Activated effector memory CD4-positive, alpha-beta T cell treated with anti-CD3 and anti-CD28 coated beads, Interleukin-2, amount 50 U/mL, for 16 hours (primary cell): ENCODE results near the gene PRDM8.
A peak's percentile ranks its signal among the peaks of the same experiment; 100 is the strongest.

ENCODE experiments used
- DNase-seq: peaks from one replicate; pipeline ENCODE4 v3.0.0-alpha.2; 2020

Gene PRDM8

GRCh38 chr4:80202190-80202711 is 4.9 kb downstream of the PRDM8 start:
- peak; percentile 93 for DNase-seq

DNA sequence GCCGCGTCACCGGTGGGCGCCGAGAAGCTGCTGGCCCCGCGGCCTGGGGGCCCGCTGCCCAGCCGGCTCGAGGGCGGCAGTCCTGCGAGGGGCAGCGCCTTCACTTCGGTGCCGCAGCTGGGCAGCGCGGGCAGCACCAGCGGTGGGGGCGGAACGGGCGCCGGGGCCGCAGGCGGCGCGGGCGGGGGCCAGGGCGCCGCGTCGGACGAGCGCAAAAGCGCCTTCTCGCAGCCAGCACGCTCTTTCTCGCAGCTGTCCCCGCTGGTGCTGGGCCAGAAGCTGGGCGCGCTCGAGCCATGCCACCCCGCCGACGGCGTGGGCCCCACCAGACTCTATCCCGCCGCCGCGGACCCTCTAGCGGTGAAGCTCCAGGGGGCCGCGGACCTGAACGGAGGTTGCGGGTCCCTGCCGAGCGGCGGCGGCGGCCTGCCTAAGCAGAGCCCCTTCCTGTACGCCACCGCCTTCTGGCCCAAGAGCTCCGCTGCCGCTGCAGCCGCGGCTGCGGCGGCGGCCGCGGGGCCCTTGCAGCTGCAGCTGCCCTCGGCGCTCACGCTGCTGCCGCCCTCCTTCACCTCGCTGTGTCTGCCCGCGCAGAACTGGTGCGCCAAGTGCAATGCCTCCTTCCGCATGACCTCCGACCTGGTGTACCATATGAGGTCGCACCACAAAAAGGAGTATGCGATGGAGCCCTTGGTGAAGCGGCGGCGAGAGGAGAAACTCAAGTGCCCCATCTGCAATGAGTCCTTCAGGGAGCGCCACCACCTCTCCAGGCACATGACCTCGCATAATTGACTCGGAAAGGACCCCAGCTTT is 5.6 kb downstream of the PRDM8 start:
- peak; percentile 83 for DNase-seq

DNA sequence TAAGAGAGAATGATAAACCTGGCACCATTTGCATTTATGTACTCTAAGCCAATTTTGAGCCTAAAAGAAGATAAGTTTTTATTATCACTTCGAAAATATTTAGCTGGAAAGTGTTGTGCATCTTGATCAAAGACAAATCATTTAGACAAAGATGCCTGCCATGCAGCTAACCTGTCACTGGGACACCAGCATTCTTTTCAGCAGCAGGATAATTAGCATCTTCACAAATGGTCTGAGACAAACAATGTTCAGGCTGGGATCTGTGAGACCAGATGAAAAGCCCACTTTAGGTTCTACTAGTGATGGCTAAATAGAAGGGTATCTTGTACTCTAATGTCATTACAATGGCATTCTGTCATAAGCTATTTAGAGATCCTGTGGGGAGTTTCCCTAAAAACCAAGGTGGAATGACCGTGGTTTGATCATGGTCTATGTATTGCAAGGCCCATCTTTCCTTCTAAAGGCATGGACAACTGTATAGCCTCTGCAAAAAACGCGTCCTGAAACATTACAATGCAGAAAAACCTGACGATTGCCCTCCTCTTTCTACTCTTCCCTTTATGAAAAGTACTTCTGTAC is 7.2 kb downstream of the PRDM8 start:
- DNase-seq: no peak

GRCh38 chr4:80206111-80206510 is 8.8 kb downstream of the PRDM8 start:
- DNase-seq: no peak

DNA sequence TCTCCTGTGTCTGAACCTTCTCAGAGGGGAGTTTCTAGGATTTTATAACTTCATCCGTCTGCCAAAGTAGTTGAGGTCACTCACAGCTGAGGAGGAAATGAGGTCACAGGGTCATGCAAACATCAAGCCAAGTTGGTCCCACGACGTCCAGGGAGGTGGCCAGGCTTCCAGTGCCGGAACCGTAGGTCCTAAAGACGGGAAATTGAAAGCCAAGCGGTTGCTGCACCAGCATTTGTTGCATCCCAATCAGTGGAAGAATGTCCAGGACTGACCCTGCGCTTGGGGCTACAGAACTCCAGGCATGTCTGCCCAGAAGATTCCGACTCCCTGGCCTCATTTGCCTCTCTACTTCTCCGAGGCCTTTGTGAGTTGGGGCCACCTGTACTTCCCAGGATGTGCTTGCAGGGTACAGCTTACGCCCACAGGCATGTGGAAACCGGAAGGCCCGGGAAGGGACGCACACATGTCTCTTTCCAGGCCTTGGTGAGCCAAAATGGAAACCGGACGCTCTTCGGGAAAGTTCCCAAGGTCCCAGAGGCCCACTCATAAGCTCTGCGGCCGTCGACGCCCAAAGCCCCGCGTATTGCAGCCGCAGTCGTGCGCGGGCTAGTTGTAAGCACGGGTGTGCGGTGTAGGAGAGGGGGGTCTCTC is 9.3 kb downstream of the PRDM8 start:
- DNase-seq: no peak

- DNase-seq: no peak
These were observed 9.9 kb downstream of the PRDM8 start for GRCh38 chr4:80207172-80207583.

DNA sequence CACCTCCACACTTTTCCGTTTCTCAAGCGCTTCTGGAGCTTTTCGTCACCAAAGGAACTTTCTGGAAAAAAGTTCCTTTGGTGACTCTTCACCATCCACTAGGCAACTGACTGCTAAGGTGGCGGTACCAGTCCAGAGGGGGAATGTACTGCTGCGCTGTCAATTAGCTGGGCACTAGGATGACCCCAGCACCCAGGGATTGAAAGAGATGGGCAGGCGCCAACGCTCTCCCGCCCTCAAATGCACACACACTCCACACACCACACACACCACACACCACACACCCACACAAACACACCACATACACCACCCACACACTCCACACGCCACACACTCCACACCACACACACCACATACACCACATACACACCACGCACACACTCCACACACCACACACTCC is 10.4 kb downstream of the PRDM8 start:
- no peak for DNase-seq

GRCh38 chr4:80208610-80209339 is 11.5 kb downstream of the PRDM8 start:
- no peak for DNase-seq

- DNase-seq: no peak
These were observed 12.0 kb downstream of the PRDM8 start for GRCh38 chr4:80209340-80209701.

DNA sequence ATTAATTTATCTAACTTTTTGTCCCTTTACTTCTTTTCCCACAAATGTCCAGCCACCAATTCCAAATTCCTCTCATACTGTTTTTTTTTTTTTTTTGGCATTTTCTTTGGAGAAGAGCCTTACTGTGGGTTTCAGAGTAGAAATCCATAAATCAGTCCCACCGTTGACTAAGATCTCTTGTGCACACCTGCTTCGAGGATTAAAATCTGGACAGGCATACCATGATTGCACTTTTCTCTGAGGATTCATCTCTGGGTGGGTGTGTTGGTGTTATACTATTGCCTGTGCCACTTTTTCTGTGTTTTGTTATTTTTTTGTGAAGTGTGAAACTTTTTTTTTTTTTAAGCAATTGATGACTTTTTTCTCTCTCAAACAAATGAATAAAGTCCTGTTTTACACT is 13.2 kb downstream of the PRDM8 start:
- no peak for DNase-seq

DNA sequence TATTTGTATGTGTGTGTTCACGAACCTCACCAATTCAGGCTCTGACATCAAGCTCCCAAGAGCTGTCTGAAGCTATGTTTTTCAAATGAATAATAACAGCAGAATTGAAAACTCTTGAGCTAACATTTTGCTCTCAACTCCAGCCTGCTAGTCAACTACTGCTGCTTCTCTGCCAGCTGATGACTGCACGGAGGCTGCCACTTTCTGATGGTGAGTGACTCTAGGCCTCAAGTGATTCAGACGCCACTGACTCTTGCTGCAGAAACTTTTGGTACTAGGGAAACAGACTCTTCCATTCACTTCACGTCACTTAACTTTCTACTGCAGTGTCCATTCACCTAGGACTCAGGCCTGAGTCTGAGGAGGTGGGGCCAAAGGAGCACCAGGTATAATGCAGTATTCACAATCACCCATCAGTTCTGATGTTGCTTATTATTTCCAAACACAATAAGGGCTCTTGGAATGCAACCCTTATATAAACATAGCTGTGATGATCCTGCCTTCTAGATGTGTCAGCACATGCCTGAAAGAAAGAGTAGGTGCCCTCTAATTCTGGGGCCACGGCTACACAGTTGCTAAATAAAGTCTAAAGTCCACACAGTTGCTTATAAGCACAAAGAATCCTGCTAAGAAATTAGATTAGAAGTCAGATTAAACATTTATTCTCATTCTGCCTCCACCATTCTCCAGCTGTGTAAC is 16.0 kb downstream of the PRDM8 start:
- DNase-seq: no peak

DNA sequence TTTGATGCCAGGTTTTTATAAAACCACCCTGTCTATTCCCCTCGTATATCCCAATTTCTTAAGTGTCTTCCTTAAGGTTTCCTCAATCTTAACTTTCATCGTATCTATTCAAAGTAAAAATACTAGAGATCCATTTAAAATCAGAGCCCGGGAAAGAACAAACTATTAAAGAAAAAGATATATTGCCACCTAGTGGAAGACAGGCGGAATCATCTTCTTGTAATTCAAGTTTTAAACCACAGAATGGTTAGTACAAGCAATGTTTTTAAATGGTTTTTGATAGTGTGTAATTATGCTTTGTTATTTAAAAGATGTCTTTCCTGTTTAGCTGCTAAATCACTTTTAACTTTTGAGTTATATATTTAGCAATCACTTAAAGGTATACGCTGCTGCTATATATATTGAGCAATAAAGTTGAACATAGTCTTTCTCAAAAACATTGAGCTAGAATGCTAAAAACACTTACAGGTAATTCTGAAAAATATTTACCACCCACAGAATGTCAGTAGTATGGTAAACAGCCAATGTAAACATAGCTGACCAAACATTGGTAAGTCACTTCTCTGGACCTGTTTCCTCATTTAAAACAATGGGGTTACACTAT is 18.2 kb downstream of the PRDM8 start:
- DNase-seq: no peak

- no peak for DNase-seq
These were observed 18.9 kb downstream of the PRDM8 start for GRCh38 chr4:80216100-80216761.

DNA sequence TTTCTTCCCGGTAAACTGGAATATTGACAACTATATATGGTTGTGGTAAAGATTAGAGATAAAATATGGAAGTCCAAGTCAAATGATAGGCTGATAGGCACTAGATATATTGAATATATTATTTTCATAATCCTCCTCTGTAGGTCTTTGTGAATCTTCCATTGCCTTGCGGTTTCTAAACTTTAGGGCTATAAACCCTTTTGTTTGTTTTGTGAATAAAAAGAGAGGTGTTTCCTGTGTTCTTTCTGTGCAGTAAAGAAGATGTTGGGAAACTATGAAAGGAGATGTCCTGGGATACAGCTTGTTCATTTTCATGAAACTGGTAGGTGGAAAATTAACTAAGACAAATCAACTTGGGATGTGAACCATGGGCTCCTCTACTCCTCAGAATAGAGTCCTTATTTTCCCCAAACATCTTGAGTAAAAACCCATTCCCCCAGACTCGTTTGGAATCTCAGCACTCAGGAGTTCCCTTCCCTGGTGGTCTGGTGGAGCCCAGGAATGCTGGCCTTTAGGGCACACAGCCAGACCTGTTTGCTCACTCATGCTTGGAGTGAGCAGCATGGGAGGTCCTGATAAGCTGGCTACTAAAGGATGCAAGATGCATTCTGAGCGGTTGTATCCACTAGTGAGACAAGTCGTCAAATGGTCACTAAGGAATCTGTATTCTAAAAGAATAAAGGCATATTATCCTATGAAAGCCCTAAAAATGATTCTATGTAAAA is 22.2 kb downstream of the PRDM8 start:
- no peak for DNase-seq

DNA sequence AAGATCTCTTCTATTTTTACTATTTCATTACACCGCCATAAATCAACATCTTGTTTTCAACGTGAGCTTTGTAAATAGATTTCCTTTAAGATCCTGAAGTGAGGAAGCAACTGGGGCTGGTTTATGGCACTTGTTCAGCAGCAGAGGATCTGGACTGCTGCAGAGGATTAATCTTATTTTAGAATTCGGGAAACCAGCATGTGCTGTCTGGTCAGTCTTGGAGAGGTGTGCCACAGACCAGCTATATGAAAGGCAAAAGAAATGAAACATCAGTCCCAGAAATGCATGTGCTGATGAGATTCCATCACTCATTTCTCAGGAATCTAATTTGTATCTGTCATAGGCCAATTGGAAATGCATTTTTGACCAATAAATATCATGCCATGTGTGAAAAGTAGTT is 23.4 kb downstream of the PRDM8 start:
- no peak for DNase-seq

- no peak for DNase-seq
These were observed 23.9 kb downstream of the PRDM8 start for GRCh38 chr4:80221161-80221560.

- DNase-seq: no peak
These were observed 28.3 kb downstream of the PRDM8 start for GRCh38 chr4:80225595-80225994.

- DNase-seq: no peak
These were observed 28.8 kb downstream of the PRDM8 start for GRCh38 chr4:80226094-80226493.

DNA sequence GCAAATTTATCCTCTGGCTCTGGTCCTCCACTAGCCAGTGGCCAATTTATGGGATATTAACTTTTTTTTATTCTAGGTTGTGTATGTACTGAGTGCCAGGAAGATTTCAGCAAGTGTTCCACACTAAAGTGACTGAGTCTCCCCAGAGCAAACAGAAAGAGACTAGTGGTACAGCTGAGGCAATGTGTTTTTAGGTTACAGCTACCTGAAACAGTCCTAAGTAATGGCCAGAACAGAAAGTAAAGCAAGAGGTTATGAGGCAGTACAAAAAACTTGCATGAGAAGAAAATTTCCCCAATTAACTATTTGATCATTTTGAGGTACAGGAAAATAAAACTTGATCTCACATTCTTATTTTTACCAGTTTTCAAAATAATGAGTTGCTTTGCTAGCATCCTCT is 31.2 kb downstream of the PRDM8 start:
- no peak for DNase-seq

- DNase-seq: no peak
These were observed 31.8 kb downstream of the PRDM8 start for GRCh38 chr4:80229128-80229527.

GRCh38 chr4:80229590-80229989 is 32.3 kb downstream of the PRDM8 start:
- no peak for DNase-seq
